Upper lobe of right lung (tissue), 1 donor: ENCODE results near the gene IL24. TPM values are rescaled to one million over a fixed set of nuclear protein-coding genes. Genes with fewer than 3 reads are reported as not detected.
A peak's percentile ranks its signal among the peaks of the same experiment; 100 is the strongest.

Experiments used
- ATAC-seq: fragments of 200-7000 bp; cut with Tn5 transposase; one replicate; pipeline ENCODE4 v1.9.1; 2020; ENCODE audit warnings: mild to moderate bottlenecking, moderate library complexity
- DNase-seq: peaks from one replicate; pipeline ENCODE4 v3.0.0-alpha.2; 2020
- H3K27ac ChIP-seq: fragments of 200-600 bp; one replicate; pipeline ENCODE4 v1.8.0; 2022
- H3K27me3 ChIP-seq: fragments of 200-600 bp; one replicate; pipeline ENCODE4 v1.8.0; 2022; ENCODE audit warnings: mild to moderate bottlenecking
- H3K36me3 ChIP-seq: fragments of 200-600 bp; one replicate; pipeline ENCODE4 v1.8.0; 2022
- H3K4me1 ChIP-seq: fragments of 200-600 bp; one replicate; pipeline ENCODE4 v1.8.0; 2022
- H3K4me3 ChIP-seq: fragments of 200-600 bp; one replicate; pipeline ENCODE4 v1.8.0; 2022; ENCODE audit warnings: mild to moderate bottlenecking
- H3K9me3 ChIP-seq: fragments of 200-600 bp; one replicate; pipeline ENCODE4 v1.8.0; 2022
- intact Hi-C: fragments of 100-400 bp; cut with DNase I; formaldehyde crosslinking; loops from one replicate; pipeline ENCODE4 v1.11.0; 2022
- total RNA-seq: library from RNA; stranded (reverse); fragmentation: NEBNext Ultra II Directional; extraction: Animal tissue kit (Norgen Biotek cat#: 25700); gene quantifications from one replicate; pipeline ENCODE4 v1.2.1, GENCODE V29; 2021
- TF ChIP-seq, protein P1 (sequence below): fragments of 200-600 bp; IDR thresholded peaks from one replicate; pipeline ENCODE4 v1.8.0; 2022; ENCODE audit warnings: antibody characterized with exemption
- donor health status: DM: no; HTN: yes; CAD: no; lungs with severe emphysema.

The IL24 gene
- total RNA-seq, 1 donor from 2014 or later, result not detected

DNA sequence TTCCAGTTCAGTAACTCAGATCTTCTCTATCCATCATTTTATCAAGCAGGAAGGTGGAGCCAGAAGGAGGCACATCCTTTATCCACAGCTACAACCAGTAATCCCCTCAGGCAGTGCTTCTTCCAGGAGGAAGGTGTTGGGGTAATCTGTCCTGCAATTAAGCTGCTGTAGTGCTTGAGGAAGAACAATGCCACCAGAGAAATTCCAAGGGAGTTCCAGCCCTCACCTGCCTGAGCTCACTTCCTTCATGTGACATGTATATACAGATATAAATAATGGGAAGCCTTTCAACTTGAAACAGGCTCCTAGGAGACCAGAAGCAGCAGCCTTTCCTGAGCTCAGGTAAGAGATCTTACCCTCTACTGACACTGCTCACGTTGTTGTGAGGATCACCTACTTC is 34.0 kb upstream of the IL24 start:
- no peaks in the 10 kb centered on the region for H3K27me3 ChIP-seq
- no peak for ATAC-seq
- H3K4me3 ChIP-seq, result no peak overlapping the region
- intact Hi-C loops, result no loop called here
- H3K27ac ChIP-seq, result no peak overlapping the region
- no peaks in the 10 kb centered on the region for H3K36me3 ChIP-seq
- H3K9me3 ChIP-seq, result no peaks in the 10 kb centered on the region
- DNase-seq, result no peak
- peaks cover 8% of the 10 kb centered on the region for H3K4me1 ChIP-seq
- TF ChIP-seq, protein P1, sequence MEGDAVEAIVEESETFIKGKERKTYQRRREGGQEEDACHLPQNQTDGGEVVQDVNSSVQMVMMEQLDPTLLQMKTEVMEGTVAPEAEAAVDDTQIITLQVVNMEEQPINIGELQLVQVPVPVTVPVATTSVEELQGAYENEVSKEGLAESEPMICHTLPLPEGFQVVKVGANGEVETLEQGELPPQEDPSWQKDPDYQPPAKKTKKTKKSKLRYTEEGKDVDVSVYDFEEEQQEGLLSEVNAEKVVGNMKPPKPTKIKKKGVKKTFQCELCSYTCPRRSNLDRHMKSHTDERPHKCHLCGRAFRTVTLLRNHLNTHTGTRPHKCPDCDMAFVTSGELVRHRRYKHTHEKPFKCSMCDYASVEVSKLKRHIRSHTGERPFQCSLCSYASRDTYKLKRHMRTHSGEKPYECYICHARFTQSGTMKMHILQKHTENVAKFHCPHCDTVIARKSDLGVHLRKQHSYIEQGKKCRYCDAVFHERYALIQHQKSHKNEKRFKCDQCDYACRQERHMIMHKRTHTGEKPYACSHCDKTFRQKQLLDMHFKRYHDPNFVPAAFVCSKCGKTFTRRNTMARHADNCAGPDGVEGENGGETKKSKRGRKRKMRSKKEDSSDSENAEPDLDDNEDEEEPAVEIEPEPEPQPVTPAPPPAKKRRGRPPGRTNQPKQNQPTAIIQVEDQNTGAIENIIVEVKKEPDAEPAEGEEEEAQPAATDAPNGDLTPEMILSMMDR, result no peak

DNA sequence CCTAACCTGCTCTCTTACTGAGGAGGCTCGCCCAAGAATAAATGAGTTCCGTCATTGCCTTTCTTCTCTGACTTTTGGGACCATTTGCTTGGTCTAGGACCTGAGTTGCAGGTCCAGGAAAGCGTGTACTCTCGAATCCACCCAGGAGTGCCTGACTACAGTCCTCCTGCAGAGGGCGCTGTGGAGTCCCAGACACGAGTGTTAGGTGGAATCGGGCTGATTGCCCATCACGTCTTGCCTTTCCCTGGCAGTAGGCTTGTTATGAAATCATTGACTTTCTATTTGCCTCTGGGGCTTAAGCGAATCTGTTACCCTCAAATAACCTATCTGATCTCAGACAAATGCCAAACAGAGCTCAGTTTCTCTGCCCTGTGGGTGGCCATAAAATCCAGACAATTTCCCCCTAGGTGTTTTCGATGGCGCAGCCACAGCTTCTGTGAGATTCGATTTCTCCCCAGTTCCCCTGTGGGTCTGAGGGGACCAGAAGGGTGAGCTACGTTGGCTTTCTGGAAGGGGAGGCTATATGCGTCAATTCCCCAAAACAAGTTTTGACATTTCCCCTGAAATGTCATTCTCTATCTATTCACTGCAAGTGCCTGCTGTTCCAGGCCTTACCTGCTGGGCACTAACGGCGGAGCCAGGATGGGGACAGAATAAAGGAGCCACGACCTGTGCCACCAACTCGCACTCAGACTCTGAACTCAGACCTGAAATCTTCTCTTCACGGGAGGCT is 32.1 kb upstream of the IL24 start, which contains the start of gene IL20:
Gene IL20, plus strand, starts transcription at position 685 of the 733 bp plus-strand sequence. CDS start 230 bp downstream, outside the sequence.
- intact Hi-C loops, result no loop called here
- peak; percentile 99 for ATAC-seq
- no peak within 1 kb of the TSS for H3K27ac ChIP-seq

DNA sequence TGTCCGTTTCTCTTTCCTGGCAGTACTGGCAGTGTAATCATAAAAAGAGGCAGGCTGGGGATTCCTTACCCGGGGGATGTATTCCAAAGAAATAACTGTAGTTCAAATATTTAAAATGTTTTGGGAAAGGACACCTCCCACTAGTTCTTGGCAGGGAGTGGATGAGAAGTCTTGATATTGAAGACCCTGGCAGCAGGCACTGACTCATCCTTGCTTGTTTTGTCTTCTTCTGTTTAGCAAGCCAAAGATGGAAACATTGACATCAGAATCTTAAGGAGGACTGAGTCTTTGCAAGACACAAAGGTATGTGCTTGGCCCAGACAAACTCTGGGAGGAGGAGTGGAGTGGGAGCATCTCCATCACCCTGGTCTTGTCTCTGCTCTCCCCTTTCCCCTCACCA is 31.2 kb upstream of the IL24 start:
- no peak for ATAC-seq
- H3K4me3 ChIP-seq, result no peak overlapping the region
- no peaks in the 10 kb centered on the region for H3K9me3 ChIP-seq
- H3K27me3 ChIP-seq, result no peaks in the 10 kb centered on the region
- no peaks in the 10 kb centered on the region for H3K36me3 ChIP-seq
- DNase-seq, result no peak
- H3K27ac ChIP-seq, result no peak overlapping the region
- intact Hi-C loops, result no loop called here
- H3K4me1 ChIP-seq, result peaks cover 8% of the 10 kb centered on the region
- TF ChIP-seq, protein P1, result no peak

More for the DNA sequence above, 32.1 kb upstream of the IL24 start, which contains the start of gene IL20:
- DNase-seq, result peak; percentile 92
- no peaks in the 10 kb centered on the region for H3K27me3 ChIP-seq
- H3K9me3 ChIP-seq, result no peaks in the 10 kb centered on the region
- peaks cover 8% of the 10 kb centered on the region for H3K4me1 ChIP-seq
- no peaks in the 10 kb centered on the region for H3K36me3 ChIP-seq
- no peak within 1 kb of the TSS for H3K4me3 ChIP-seq
- TF ChIP-seq, protein P1, result peak; percentile 92

- intact Hi-C loops, result no loop called here
- DNase-seq, result no peak
- Histone ChIP-seq H3K36me3 (no peaks in the 10 kb centered on the region), H3K4me3 (no peak overlapping the region), H3K4me1 (peaks cover 8% of the 10 kb centered on the region), H3K27me3 (no peaks in the 10 kb centered on the region), H3K27ac (no peak overlapping the region), H3K9me3 (no peaks in the 10 kb centered on the region)
- no peak for ATAC-seq
- TF ChIP-seq, protein P1, result no peak
Observed at GRCh38 chr1:206867239-206867638, 30.0 kb upstream of the IL24 start.

GRCh38 chr1:206867716-206868115 is 29.5 kb upstream of the IL24 start:
- H3K4me3 ChIP-seq, result no peak overlapping the region
- TF ChIP-seq, protein P1, result no peak
- no peaks in the 10 kb centered on the region for H3K9me3 ChIP-seq
- no peak overlapping the region for H3K27ac ChIP-seq
- intact Hi-C loops, result no loop called here
- ATAC-seq (no peak), DNase-seq (no peak)
- H3K27me3 ChIP-seq, result no peaks in the 10 kb centered on the region
- H3K4me1 ChIP-seq, result peaks cover 8% of the 10 kb centered on the region
- no peaks in the 10 kb centered on the region for H3K36me3 ChIP-seq
